DND-41 (cell line): ENCODE results near the gene MLYCD.

Experiments
- ATAC-seq: fragments of 200-7000 bp; cut with Tn5 transposase; 3 replicates; pipeline ENCODE4 v1.9.1; 2021; ENCODE audit warnings: low read depth; ENCODE audit not compliant: insufficient read depth
- DNase-seq: peaks from one replicate; pipeline ENCODE4 v3.0.0-alpha.2; 2020
- H2AFZ ChIP-seq: 2 replicates; pipeline ENCODE4 v1.6.0; 2012; ENCODE audit warnings: low read depth, low read length
- H3K27ac ChIP-seq: 2 replicates; pipeline ENCODE4 v1.5.1; 2012; ENCODE audit warnings: low read length, inconsistent platforms
- H3K27me3 ChIP-seq: fragments of 200-600 bp; sonication (generic); 2 replicates; pipeline ENCODE4 v1.6.0; 2012; ENCODE audit warnings: low read length, mild to moderate bottlenecking, inconsistent platforms; ENCODE audit not compliant: insufficient read depth, poor library complexity
- H3K36me3 ChIP-seq: 2 replicates; pipeline ENCODE4 v1.5.1; 2012; ENCODE audit warnings: low read length, inconsistent platforms; ENCODE audit not compliant: insufficient read depth
- H3K4me1 ChIP-seq: 2 replicates; pipeline ENCODE4 v1.5.1; 2012; ENCODE audit warnings: mild to moderate bottlenecking, low read length; ENCODE audit not compliant: insufficient read depth
- H3K4me2 ChIP-seq: 2 replicates; pipeline ENCODE4 v1.6.0; 2012; ENCODE audit warnings: mild to moderate bottlenecking, moderate library complexity, low read length, inconsistent platforms; ENCODE audit not compliant: insufficient read depth
- H3K4me3 ChIP-seq, 2 experiments: fragments of 200-600 bp in 1 of 2; shearing (Covaris generic) in 1 of 2; 2 replicates each; pipeline ENCODE4 v1.5.1; 2012 to 2016; ENCODE audit warnings: inconsistent platforms in 2 of 2, low read length in 2 of 2, mild to moderate bottlenecking in 2 of 2, low read depth in 1 of 2, moderate library complexity in 1 of 2
- H3K79me2 ChIP-seq: 2 replicates; pipeline ENCODE4 v1.6.0; 2012; ENCODE audit warnings: low read length, inconsistent platforms; ENCODE audit not compliant: insufficient read depth
- H3K9ac ChIP-seq: 2 replicates; pipeline ENCODE4 v1.6.0; 2012; ENCODE audit warnings: low read depth, mild to moderate bottlenecking, inconsistent platforms, low read length, moderate library complexity
- H3K9me3 ChIP-seq: 2 replicates; pipeline ENCODE4 v1.5.1; 2012; ENCODE audit warnings: low read length, moderate library complexity, mild to moderate bottlenecking, inconsistent platforms; ENCODE audit not compliant: insufficient read depth, severe bottlenecking
- H4K20me1 ChIP-seq: 2 replicates; pipeline ENCODE4 v1.6.0; 2012; ENCODE audit warnings: low read length; ENCODE audit not compliant: insufficient read depth
- EZH2 ChIP-seq: IDR thresholded peaks from 3 replicates; pipeline ENCODE4 v1.6.1; 2012; ENCODE audit warnings: borderline replicate concordance, low read depth, mild to moderate bottlenecking, moderate library complexity, low read length, inconsistent platforms; ENCODE audit not compliant: severe bottlenecking
- TF ChIP-seq, protein P1 (sequence below): IDR thresholded peaks from 2 replicates; pipeline ENCODE4 v1.5.1; 2012; ENCODE audit warnings: borderline replicate concordance, low read length, moderate library complexity, mild to moderate bottlenecking; ENCODE audit not compliant: poor library complexity, severe bottlenecking; ENCODE audit errors: extremely low read depth

The MLYCD gene

DNA sequence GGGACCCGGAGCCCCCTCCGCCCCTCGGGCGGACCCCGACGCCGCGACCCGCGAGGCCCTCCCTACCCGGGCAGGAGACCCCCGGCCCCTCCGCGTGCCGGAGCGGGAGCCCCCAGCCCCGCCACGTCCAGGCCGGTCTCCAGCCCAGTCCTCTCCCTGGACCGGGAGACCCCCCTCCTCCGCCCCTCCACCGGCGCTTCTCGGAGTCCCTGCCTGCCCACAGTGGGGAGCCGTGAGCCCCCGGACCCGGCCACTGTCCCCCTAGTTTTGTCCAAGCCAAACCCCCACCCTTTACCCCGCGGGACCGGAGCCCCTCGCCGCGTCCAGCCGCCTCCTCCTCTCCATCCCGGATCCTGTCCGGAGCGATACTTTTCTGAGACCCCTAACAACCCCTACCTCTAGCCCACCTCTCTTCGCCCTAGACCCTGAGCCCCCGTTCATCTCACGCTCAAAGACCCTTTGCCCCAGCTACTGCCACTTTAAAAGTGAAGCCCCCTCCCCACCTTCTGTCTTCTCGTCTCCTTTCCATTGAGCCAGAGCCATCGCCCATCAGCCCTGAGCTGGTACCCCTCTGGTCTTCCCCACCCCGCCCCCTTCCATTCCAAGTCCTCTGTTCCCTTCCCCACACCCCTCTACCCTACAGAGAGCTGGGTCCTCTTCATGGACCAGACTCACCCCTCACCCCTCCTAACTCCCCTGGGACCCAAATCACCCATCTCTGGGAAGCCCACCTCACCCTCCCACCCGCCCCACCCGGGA lies 70.2 kb downstream of the MLYCD start:
- Histone ChIP-seq H3K9ac (no peak overlapping the region), H3K79me2 (no peaks in the 10 kb centered on the region), H3K27me3 (no peaks in the 10 kb centered on the region), H3K36me3 (no peaks in the 10 kb centered on the region), H3K9me3 (no peaks in the 10 kb centered on the region), H3K4me2 (no peak overlapping the region), H3K27ac (no peak overlapping the region), H3K4me3 (no peak overlapping the region), H4K20me1 (no peaks in the 10 kb centered on the region; the same call in 1 of the 2 replicates), H3K4me1 (no peaks in the 10 kb centered on the region), H2AFZ (no peak overlapping the region)
- ATAC-seq, result no peak
- DNase-seq, result no peak
- no peak for TF ChIP-seq EZH2
- TF ChIP-seq, protein P1, sequence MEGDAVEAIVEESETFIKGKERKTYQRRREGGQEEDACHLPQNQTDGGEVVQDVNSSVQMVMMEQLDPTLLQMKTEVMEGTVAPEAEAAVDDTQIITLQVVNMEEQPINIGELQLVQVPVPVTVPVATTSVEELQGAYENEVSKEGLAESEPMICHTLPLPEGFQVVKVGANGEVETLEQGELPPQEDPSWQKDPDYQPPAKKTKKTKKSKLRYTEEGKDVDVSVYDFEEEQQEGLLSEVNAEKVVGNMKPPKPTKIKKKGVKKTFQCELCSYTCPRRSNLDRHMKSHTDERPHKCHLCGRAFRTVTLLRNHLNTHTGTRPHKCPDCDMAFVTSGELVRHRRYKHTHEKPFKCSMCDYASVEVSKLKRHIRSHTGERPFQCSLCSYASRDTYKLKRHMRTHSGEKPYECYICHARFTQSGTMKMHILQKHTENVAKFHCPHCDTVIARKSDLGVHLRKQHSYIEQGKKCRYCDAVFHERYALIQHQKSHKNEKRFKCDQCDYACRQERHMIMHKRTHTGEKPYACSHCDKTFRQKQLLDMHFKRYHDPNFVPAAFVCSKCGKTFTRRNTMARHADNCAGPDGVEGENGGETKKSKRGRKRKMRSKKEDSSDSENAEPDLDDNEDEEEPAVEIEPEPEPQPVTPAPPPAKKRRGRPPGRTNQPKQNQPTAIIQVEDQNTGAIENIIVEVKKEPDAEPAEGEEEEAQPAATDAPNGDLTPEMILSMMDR, result no peak

- Histone ChIP-seq H4K20me1 (no peaks in the 10 kb centered on the region; the same call in 1 of the 2 replicates), H3K79me2 (no peaks in the 10 kb centered on the region), H3K4me2 (no peak overlapping the region), H2AFZ (no peak overlapping the region), H3K27ac (no peak overlapping the region), H3K9me3 (no peaks in the 10 kb centered on the region), H3K36me3 (no peaks in the 10 kb centered on the region), H3K27me3 (no peaks in the 10 kb centered on the region), H3K4me1 (no peaks in the 10 kb centered on the region), H3K4me3 (no peak overlapping the region), H3K9ac (no peak overlapping the region)
- no peak for ATAC-seq
- DNase-seq, result no peak
- TF ChIP-seq, protein P1, result no peak
- no peak for TF ChIP-seq EZH2
Observed at GRCh38 chr16:83969771-83970429, 71.0 kb downstream of the MLYCD start.

DNA sequence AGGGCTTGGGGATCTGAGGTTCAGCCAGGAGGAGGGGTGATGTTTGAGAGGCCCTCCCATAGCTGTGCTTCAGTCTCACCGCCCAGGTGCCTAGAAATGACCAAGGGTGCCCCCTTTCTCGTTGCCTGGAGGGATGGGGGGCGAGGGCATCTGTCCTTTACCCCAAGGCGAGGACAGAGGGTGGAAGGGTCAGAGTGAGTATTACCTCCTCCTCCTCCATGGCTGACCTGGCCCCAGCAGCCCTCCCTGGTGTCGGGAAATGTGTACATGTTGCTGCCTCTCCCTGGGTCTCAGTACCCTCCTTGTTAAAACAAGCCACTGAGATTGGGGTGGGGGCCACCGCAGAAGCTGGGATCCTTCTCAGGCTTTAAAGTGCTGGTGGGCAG lies 71.5 kb downstream of the MLYCD start:
- H4K20me1 ChIP-seq, result no peaks in the 10 kb centered on the region; the same call in 1 of the 2 replicates
- no peak for DNase-seq
- no peaks in the 10 kb centered on the region for H3K4me1 ChIP-seq
- TF ChIP-seq, protein P1, result no peak
- TF ChIP-seq EZH2, result no peak
- no peaks in the 10 kb centered on the region for H3K36me3 ChIP-seq
- H3K4me3 ChIP-seq, result no peak overlapping the region
- H3K9ac ChIP-seq, result no peak overlapping the region
- ATAC-seq, result no peak
- no peak overlapping the region for H3K4me2 ChIP-seq
- H2AFZ ChIP-seq, result no peak overlapping the region
- H3K27me3 ChIP-seq, result no peaks in the 10 kb centered on the region
- no peaks in the 10 kb centered on the region for H3K79me2 ChIP-seq
- no peaks in the 10 kb centered on the region for H3K9me3 ChIP-seq
- H3K27ac ChIP-seq, result no peak overlapping the region
